DOHH2 (cell line): ENCODE data around the gene KCTD16.

Experiments
- H3F3A ChIP-seq: fragments of 200-600 bp; sonication (generic), shearing (Covaris generic); 2 replicates; pipeline ENCODE4 v1.6.0; 2016; ENCODE audit warnings: antibody characterized with exemption, mild to moderate bottlenecking; ENCODE audit not compliant: control insufficient read depth, insufficient read depth
- H3K27ac ChIP-seq: fragments of 200-600 bp; sonication (generic); 2 replicates; pipeline ENCODE4 v1.5.1; 2014; ENCODE audit warnings: low read depth, mild to moderate bottlenecking, low read length, moderate library complexity
- H3K27me3 ChIP-seq: fragments of 200-600 bp; sonication (generic); 2 replicates; pipeline ENCODE4 v1.6.1; 2014; ENCODE audit warnings: mild to moderate bottlenecking, low read length, mixed read lengths; ENCODE audit not compliant: control insufficient read depth
- H3K36me3 ChIP-seq: fragments of 200-600 bp; sonication (generic); 2 replicates; pipeline ENCODE4 v1.6.1; 2014; ENCODE audit warnings: mild to moderate bottlenecking, low read length, moderate library complexity, mixed read lengths; ENCODE audit not compliant: control insufficient read depth
- H3K4me1 ChIP-seq: fragments of 200-600 bp; sonication (generic); 2 replicates; pipeline ENCODE4 v1.6.1; 2014; ENCODE audit warnings: mild to moderate bottlenecking, low read length, mixed read lengths; ENCODE audit not compliant: control insufficient read depth
- H3K4me2 ChIP-seq: fragments of 200-600 bp; sonication (generic); 2 replicates; pipeline ENCODE4 v1.6.0; 2014; ENCODE audit warnings: mild to moderate bottlenecking, low read length, moderate library complexity
- H3K4me3 ChIP-seq: fragments of 200-600 bp; sonication (generic); 2 replicates; pipeline ENCODE4 v1.5.1; 2014; ENCODE audit warnings: mild to moderate bottlenecking, low read length, mixed read lengths
- H3K79me2 ChIP-seq: fragments of 200-600 bp; sonication (generic); 2 replicates; pipeline ENCODE4 v1.6.1; 2014; ENCODE audit warnings: mild to moderate bottlenecking, low read length, mixed read lengths; ENCODE audit not compliant: control insufficient read depth
- H3K9me2 ChIP-seq: fragments of 200-600 bp; sonication (generic); replicated peaks from 2 replicates; pipeline ENCODE4 v1.6.1; 2014; ENCODE audit warnings: mild to moderate bottlenecking, low read length, mixed read lengths; ENCODE audit not compliant: control insufficient read depth
- H3K9me3 ChIP-seq: fragments of 200-600 bp; sonication (generic); 2 replicates; pipeline ENCODE4 v1.6.1; 2014; ENCODE audit warnings: antibody characterized with exemption, low read length, mixed read lengths; ENCODE audit not compliant: control insufficient read depth, insufficient read depth
- H4K20me1 ChIP-seq: fragments of 200-600 bp; sonication (generic); 2 replicates; pipeline ENCODE4 v1.6.0; 2014; ENCODE audit warnings: low read depth, mild to moderate bottlenecking, antibody characterized with exemption, low read length, moderate library complexity; ENCODE audit not compliant: control insufficient read depth, insufficient read depth
- CTCF ChIP-seq: fragments of 200-600 bp; sonication (generic); IDR thresholded peaks from one replicate; pipeline ENCODE4 v1.5.1; 2014; ENCODE audit warnings: antibody characterized with exemption, mild to moderate bottlenecking, low read depth, low read length; ENCODE audit not compliant: poor library complexity, severe bottlenecking
- EZH2phosphoT487 ChIP-seq: fragments of 200-600 bp; sonication (generic); IDR thresholded peaks from 2 replicates; pipeline ENCODE4 v1.6.1; 2017; ENCODE audit warnings: borderline replicate concordance, mild to moderate bottlenecking, antibody characterized with exemption, low read length, moderate library complexity, mixed read lengths

Gene KCTD16

GRCh38 chr5:144414202-144415029, 243.7 kb downstream of the KCTD16 start:
- H3K4me1 ChIP-seq = no peaks in the 10 kb centered on the region
- no peaks in the 10 kb centered on the region for H3K9me2 ChIP-seq
- H4K20me1 ChIP-seq = no peaks in the 10 kb centered on the region
- H3K36me3 ChIP-seq = no peaks in the 10 kb centered on the region
- H3K9me3 ChIP-seq = peaks cover 3% of the 10 kb centered on the region
- no peaks in the 10 kb centered on the region for H3F3A ChIP-seq
- H3K4me2 ChIP-seq = no peak overlapping the region
- no peak overlapping the region for H3K27ac ChIP-seq
- H3K79me2 ChIP-seq = no peaks in the 10 kb centered on the region
- no peaks in the 10 kb centered on the region for H3K27me3 ChIP-seq
- H3K4me3 ChIP-seq = no peak overlapping the region
- TF ChIP-seq EZH2phosphoT487 = no peak
- no peak for TF ChIP-seq CTCF

- Histone ChIP-seq H3K36me3 (no peaks in the 10 kb centered on the region), H3K79me2 (no peaks in the 10 kb centered on the region), H3K27ac (no peak overlapping the region), H3K4me3 (no peak overlapping the region), H3K27me3 (no peaks in the 10 kb centered on the region), H3K9me2 (no peaks in the 10 kb centered on the region), H3F3A (no peaks in the 10 kb centered on the region), H3K4me2 (no peak overlapping the region), H4K20me1 (no peaks in the 10 kb centered on the region), H3K4me1 (no peaks in the 10 kb centered on the region), H3K9me3 (peaks cover 3% of the 10 kb centered on the region)
- TF ChIP-seq EZH2phosphoT487 (no peak), CTCF (no peak)
Observed at GRCh38 chr5:144416196-144416595, 245.5 kb downstream of the KCTD16 start.

- no peaks in the 10 kb centered on the region for H3K79me2 ChIP-seq
- H3F3A ChIP-seq = no peaks in the 10 kb centered on the region
- no peaks in the 10 kb centered on the region for H3K27me3 ChIP-seq
- H3K9me2 ChIP-seq = no peaks in the 10 kb centered on the region
- no peak overlapping the region for H3K4me2 ChIP-seq
- no peak overlapping the region for H3K4me3 ChIP-seq
- no peaks in the 10 kb centered on the region for H4K20me1 ChIP-seq
- H3K4me1 ChIP-seq = no peaks in the 10 kb centered on the region
- no peaks in the 10 kb centered on the region for H3K36me3 ChIP-seq
- H3K9me3 ChIP-seq = peaks cover 3% of the 10 kb centered on the region; the same call in 1 of the 2 replicates
- no peak overlapping the region for H3K27ac ChIP-seq
- TF ChIP-seq CTCF (no peak), EZH2phosphoT487 (no peak)
Observed at GRCh38 chr5:144418719-144419118, 248.0 kb downstream of the KCTD16 start.
